Activated naive CD4-positive, alpha-beta T cell treated with anti-CD3 and anti-CD28 coated beads, Interleukin-2, amount 10 ng/mL, durations not matched to agents 7 days and 5 days (primary cell): Measurements from ENCODE around the gene RALB.
A peak's percentile ranks its signal among the peaks of the same experiment; 100 is the strongest.
"Not testable (repeated sequence)": the region's sequence is repeated elsewhere in the genome, so short reads cannot be mapped to it uniquely, and the experiment has no call there.

ENCODE experiments used
- CTCF ChIA-PET: fragments of 350-600 bp; sonication (Branson Sonifier 250); formaldehyde crosslinking; loops from one replicate; lab custom pipeline; 2021; ENCODE audit warnings: antibody characterized with exemption; lab: Charles Lee
- DNase-seq: peaks from one replicate; pipeline ENCODE4 v3.0.0-alpha.2; 2020
- H3K27ac Mint-ChIP-seq: one replicate; pipeline ENCODE4 v1.8.0; 2021; ENCODE audit warnings: mild to moderate bottlenecking, moderate library complexity, mixed read lengths
- H3K27me3 Mint-ChIP-seq: one replicate; pipeline ENCODE4 v1.8.0; 2021; ENCODE audit warnings: mild to moderate bottlenecking, mixed read lengths
- H3K36me3 Mint-ChIP-seq: one replicate; pipeline ENCODE4 v1.8.0; 2021; ENCODE audit warnings: mixed read lengths
- H3K4me1 Mint-ChIP-seq: one replicate; pipeline ENCODE4 v1.8.0; 2021; ENCODE audit warnings: mixed read lengths
- H3K4me3 Mint-ChIP-seq: one replicate; pipeline ENCODE4 v1.8.0; 2021; ENCODE audit warnings: mild to moderate bottlenecking, moderate library complexity, mixed read lengths
- H3K9me3 Mint-ChIP-seq: one replicate; pipeline ENCODE4 v1.8.0; 2021; ENCODE audit warnings: mixed read lengths

The RALB gene

DNA sequence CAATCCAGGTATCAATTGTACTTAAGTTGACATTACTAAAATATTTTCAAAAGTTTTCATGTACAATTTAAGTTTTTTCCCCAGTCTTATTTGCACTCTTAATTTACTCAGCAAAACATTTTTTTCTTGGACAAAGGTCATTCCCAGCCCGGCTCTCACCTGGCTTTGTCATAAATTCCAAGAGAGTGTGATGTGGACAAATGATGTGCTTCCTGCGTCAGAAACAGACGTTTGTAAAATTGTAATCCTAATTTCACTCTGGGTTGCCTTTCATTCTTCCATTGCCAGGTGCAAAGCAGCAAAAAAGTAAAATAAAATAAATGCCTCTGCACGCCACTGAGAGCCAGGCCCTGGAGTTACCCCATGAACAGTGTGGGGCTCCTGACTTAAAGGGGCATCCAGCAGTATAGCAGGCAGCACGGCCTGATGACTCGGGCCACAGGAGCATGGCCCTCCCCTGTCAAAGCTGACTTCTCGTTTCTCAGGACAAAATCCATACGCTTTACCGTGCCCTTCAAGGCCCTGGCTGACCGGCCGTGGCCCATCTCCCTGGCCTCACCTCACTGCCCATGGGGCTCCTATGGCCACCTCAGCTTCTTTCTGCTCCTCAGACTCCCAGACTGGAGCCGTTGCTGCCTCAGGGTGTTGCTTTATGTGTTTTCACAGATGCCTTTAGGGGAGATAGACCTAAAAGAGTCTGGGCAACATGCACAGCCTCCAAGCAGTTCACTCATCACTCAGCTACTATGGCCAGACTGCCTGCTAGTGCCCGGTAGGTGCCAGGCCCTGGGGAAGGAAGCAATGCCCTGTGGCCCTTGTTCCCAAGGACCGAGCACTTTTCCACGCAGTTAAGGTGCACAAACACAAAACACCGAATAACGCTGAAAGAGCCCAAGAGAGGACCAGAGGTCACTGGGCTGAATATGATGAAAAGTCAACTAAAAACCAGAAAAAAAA is 21.9 kb upstream of the RALB start:
- peaks cover 5% of the 10 kb centered on the region for H3K9me3 Mint-ChIP-seq
- H3K36me3 Mint-ChIP-seq, result peaks cover 53% of the 10 kb centered on the region
- peaks cover 76% of the 10 kb centered on the region for H3K4me1 Mint-ChIP-seq
- H3K27me3 Mint-ChIP-seq, result no peaks in the 10 kb centered on the region
- DNase-seq, result no peak
- H3K4me3 Mint-ChIP-seq, result peak overlapping the region; percentile 97
- H3K27ac Mint-ChIP-seq, result peak overlapping the region; percentile 96
- CTCF ChIA-PET, result interaction anchor here (0.6 to 7.7 kb wide), 5 partner anchors 23 to 82 kb away, joined by 3 to 68 read pairs (median 5); no protein-coding TSS in a partner anchor

DNA sequence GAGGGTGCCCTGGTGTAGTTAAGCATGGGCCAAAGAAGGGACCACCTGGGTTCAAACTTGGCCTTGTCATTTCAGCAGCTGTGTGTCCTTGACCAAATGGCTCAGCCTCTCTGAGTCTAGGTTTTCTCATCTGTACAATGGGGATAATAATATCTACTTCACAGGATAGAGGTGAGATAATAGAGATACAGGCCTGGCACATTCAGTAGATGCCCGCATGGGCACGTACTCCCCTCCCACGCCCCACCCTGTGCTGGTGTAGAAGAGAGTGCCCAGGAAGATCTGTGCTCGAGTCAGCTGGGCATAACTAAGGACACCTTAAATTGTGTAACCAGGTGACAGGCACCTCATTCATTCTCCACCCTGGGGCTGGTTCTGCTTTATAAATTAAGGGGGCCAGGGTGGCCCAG is 21.1 kb upstream of the RALB start:
- CTCF ChIA-PET, result interaction anchor here (1.3 to 7.7 kb wide), 5 partner anchors 22 to 81 kb away, joined by 3 to 68 read pairs (median 5); no protein-coding TSS in a partner anchor
- DNase-seq, result peak; percentile 45
- H3K36me3 Mint-ChIP-seq, result peaks cover 46% of the 10 kb centered on the region
- peaks cover 5% of the 10 kb centered on the region for H3K9me3 Mint-ChIP-seq
- H3K27me3 Mint-ChIP-seq, result no peaks in the 10 kb centered on the region
- H3K27ac Mint-ChIP-seq, result peak overlapping the region; percentile 96
- H3K4me3 Mint-ChIP-seq, result peak overlapping the region; percentile 97
- peaks cover 70% of the 10 kb centered on the region for H3K4me1 Mint-ChIP-seq

DNA sequence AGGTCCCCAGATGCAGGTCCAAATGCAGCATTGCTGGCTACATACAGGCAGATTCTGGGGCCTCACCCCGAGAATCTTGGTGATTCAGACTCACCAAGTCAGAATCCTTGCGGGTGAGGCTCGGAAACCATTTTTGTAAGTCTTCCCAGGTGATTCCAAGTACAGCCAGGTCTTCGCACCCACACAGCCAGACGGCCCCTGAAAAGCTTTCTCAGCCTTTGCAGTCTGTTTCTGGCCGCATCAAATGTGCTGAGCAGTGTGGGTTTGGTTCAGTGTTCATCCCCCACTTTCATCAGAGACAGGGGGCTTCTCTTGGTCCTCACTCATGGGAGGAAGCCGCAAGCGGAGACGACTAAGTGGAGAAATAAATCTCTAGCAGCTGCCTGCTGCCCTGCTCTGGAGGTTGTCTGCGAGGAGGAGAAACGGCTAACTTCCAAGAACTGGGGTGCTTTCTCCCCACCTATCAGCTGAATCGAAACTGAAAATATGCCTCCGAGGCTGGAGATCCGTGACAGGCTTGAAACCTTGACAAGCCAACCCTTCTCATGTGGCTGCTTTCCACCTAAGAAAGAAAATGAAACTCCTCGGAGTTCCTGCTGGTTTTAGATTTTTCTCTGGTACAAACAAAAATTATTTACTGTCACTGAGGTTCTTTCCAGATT is 20.5 kb upstream of the RALB start:
- Mint-ChIP-seq H3K27me3 (peaks cover 5% of the 10 kb centered on the region), H3K4me3 (peak overlapping the region; percentile 97), H3K4me1 (peaks cover 64% of the 10 kb centered on the region), H3K9me3 (peaks cover 5% of the 10 kb centered on the region), H3K36me3 (peaks cover 41% of the 10 kb centered on the region), H3K27ac (peak overlapping the region; percentile 96)
- CTCF ChIA-PET, result interaction anchor here (0.8 to 7.7 kb wide), 6 partner anchors 8 to 81 kb away, joined by 3 to 68 read pairs (median 4); no protein-coding TSS in a partner anchor
- peak; percentile 88 for DNase-seq

DNA sequence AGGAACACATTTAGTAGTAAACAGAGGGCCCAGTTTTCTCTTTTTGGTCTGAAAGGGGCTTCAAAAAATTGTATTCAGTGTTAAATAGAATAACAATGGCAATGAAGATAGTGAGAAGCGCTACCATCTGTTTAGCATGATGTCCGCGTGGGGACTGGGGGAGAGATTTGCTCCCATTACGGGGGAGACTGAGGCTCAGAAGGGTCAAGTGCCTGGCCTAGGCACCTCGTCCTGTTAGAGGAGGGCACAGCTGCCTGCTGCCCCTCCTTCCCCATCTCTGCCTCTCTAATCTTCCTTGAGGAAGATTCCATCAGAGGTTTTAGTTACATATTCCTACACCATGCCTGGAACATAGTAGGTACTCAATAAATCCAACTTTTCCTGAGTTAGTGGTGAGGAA is 19.4 kb upstream of the RALB start:
- H3K4me1 Mint-ChIP-seq, result peaks cover 58% of the 10 kb centered on the region
- no peak for DNase-seq
- peak overlapping the region; percentile 96 for H3K27ac Mint-ChIP-seq
- CTCF ChIA-PET, result interaction anchor here (2.7 to 7.7 kb wide), 2 partner anchors 57 to 80 kb away, joined by 11 to 68 read pairs; no protein-coding TSS in a partner anchor
- H3K36me3 Mint-ChIP-seq, result peaks cover 31% of the 10 kb centered on the region
- peaks cover 8% of the 10 kb centered on the region for H3K27me3 Mint-ChIP-seq
- H3K9me3 Mint-ChIP-seq, result peaks cover 5% of the 10 kb centered on the region
- peak overlapping the region; percentile 97 for H3K4me3 Mint-ChIP-seq

DNA sequence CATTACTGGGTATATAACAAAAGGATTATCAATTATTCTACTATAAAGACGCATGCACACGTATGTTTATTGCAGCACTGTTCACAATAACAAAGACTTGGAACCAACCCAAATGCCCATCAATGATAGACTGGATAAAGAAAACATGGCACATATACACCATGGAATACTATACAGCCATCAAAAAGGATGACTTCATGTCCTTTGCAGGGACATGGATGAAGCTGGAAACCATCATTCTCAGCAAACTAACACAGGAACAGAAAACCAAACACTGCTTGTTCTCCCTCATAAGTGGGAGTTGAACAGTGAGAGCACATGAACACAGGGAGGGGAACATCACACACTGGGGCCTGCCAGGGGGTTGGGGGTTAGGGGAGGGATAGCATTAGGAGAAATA is 17.5 kb upstream of the RALB start:
- H3K36me3 Mint-ChIP-seq, result peaks cover 15% of the 10 kb centered on the region
- H3K27me3 Mint-ChIP-seq, H3K4me3 Mint-ChIP-seq: not testable (repeated sequence)

DNA sequence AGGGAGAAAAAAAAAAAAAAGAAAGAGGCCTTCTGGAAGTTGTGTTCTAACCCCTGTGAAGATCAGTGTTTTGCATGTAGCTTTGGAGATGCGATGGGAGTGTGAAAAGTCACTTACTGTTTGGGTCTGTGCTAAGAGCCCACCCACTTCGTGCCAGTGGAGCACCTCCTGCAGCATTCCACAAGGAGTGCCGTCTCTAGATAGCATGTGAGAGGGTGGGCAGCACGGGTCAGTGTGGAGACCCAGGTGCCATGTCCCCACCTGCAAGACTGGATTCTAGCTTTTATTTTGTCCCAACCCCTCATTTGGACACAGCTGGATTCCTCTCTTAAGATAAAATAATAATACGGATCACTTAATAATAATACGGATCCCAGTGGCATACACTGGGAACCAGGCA is 17.0 kb upstream of the RALB start:
- H3K27ac Mint-ChIP-seq, result no peak overlapping the region
- DNase-seq, result no peak
- CTCF ChIA-PET, result interaction anchor here (1.7 kb wide), 1 partner anchor 57 kb away, joined by 3 read pairs; no protein-coding TSS in a partner anchor
- H3K27me3 Mint-ChIP-seq, result peaks cover 10% of the 10 kb centered on the region
- peaks cover 38% of the 10 kb centered on the region for H3K4me1 Mint-ChIP-seq
- H3K4me3 Mint-ChIP-seq, result no peak overlapping the region
- H3K36me3 Mint-ChIP-seq, result peaks cover 11% of the 10 kb centered on the region
- peaks cover 5% of the 10 kb centered on the region for H3K9me3 Mint-ChIP-seq

More for the DNA sequence above, 17.5 kb upstream of the RALB start:
- DNase-seq, H3K27ac Mint-ChIP-seq, H3K9me3 Mint-ChIP-seq: not testable (repeated sequence)
- CTCF ChIA-PET, result interaction anchor here (1.7 kb wide), 1 partner anchor 57 kb away, joined by 3 read pairs; no protein-coding TSS in a partner anchor
- peaks cover 41% of the 10 kb centered on the region for H3K4me1 Mint-ChIP-seq

DNA sequence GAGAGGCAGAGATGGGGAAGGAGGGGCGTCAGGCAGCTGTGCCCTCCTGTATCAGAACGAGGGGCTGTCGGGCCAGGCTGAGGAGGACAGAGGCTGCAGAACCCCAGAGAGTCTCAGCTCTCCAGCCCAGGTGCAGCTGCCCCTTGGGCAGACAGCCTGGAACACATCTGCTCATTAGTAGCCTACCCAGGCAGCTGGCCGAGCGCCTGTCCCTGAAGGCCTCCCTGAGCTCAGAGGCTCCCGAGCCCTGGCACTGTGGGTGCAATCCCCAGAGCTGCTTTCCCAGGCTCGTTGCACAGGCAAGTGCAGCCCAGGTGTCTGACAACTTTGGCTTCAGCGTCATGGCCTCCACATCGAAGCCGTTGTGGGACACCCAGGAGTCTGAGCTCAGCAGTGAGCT is 16.3 kb upstream of the RALB start:
- no peak overlapping the region for H3K4me3 Mint-ChIP-seq
- peaks cover 11% of the 10 kb centered on the region for H3K27me3 Mint-ChIP-seq
- peaks cover 5% of the 10 kb centered on the region for H3K36me3 Mint-ChIP-seq
- peaks cover 5% of the 10 kb centered on the region for H3K9me3 Mint-ChIP-seq
- DNase-seq, result no peak
- CTCF ChIA-PET, result interaction anchor here (1.7 kb wide), 1 partner anchor 56 kb away, joined by 3 read pairs; no protein-coding TSS in a partner anchor
- no peak overlapping the region for H3K27ac Mint-ChIP-seq
- H3K4me1 Mint-ChIP-seq, result peaks cover 34% of the 10 kb centered on the region

DNA sequence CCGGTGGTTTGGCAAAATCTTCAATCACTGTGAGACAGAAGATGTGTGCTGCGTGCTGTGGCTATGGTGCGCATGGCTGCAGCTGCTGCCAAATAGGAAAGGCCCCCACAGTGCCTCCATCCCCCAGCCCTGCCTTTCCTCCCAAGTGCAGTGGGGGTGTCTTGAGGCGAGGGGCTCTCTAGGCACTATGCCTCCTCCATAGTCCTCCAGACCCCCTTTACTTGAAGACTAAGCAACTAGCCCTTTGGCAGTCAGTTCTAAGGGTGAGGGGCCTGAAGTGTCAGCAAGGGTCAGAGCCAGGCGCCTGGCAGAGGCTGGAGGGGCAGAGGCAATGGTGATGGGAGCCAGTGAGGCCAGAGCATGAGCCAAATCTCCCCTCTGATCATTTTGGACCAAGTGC is 15.9 kb upstream of the RALB start:
- Mint-ChIP-seq H3K9me3 (peaks cover 5% of the 10 kb centered on the region), H3K4me3 (no peak overlapping the region), H3K36me3 (peaks cover 2% of the 10 kb centered on the region), H3K27me3 (peaks cover 11% of the 10 kb centered on the region), H3K27ac (no peak overlapping the region), H3K4me1 (peaks cover 34% of the 10 kb centered on the region)
- no peak for DNase-seq
- CTCF ChIA-PET, result interaction anchor here (1.7 kb wide), 1 partner anchor 56 kb away, joined by 3 read pairs; no protein-coding TSS in a partner anchor

DNA sequence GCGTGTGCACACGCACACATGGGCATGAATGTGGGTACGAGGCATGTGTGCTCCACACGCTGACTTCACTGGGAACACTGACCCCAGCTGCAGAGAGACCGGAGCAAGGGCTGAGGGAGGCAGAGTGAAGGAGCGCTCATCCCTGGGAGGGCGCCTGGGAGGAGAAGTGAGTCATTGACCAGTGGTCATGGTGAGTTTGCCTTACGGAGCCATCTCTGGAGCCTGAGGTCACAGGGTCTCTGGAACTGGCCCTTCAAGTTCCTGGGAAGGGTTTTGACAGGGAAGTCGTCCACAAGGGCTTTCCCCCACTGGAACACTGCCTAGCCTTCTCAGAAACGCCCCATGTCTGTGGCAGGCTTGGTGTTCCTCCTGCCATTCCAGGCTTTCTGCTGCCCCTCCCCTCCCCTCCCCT is 15.2 kb upstream of the RALB start:
- H3K4me3 Mint-ChIP-seq, result no peak overlapping the region
- H3K27ac Mint-ChIP-seq, result no peak overlapping the region
- H3K9me3 Mint-ChIP-seq, result peaks cover 5% of the 10 kb centered on the region
- H3K4me1 Mint-ChIP-seq, result peaks cover 32% of the 10 kb centered on the region
- no peak for DNase-seq
- no peaks in the 10 kb centered on the region for H3K36me3 Mint-ChIP-seq
- peaks cover 11% of the 10 kb centered on the region for H3K27me3 Mint-ChIP-seq
- CTCF ChIA-PET, result no interaction called here

DNA sequence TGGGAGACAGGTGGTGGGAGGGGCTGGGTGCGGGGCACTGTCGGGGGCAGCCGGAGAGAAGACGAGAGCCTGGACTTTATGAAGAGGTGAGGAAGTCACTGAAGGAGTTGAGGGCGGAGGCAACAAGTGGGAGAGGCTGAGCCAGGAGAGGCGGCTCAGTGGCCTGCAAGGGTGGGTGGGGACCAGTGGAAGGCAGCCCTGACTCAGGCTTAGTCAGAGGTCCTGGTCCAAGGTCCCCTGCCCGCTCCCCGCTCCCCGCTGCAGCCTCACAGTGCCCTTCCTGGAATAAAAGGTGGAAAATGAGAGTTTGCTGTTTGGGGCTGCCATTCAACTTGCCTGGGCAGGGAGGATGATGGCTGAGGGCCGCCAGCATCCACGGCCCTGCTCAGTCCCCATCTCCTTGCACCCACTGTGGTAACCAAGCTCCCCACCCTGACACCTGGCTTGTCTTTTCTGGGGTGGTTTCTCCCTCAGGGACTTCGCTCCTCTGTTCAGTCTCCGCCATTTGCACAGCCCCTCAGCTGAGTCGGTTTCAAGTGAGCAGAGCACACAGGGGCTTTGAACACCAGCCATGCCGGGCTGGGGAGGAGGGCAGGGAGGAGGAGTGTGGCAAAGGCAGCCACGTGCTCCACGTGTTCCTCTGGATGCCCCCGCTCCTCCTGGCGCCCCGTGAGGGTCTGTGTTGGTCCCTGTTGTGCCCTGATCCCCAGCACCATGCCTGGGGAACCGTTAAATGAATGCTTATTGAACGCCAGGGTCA is 13.7 kb upstream of the RALB start:
- Mint-ChIP-seq H3K9me3 (peaks cover 14% of the 10 kb centered on the region), H3K4me1 (peaks cover 20% of the 10 kb centered on the region), H3K27me3 (peaks cover 11% of the 10 kb centered on the region), H3K27ac (no peak overlapping the region), H3K4me3 (no peak overlapping the region), H3K36me3 (no peaks in the 10 kb centered on the region)
- DNase-seq, result no peak
- CTCF ChIA-PET, result interaction anchor here (1.4 to 1.9 kb wide), 2 partner anchors 9 to 75 kb away, joined by 3 to 5 read pairs; no protein-coding TSS in a partner anchor

DNA sequence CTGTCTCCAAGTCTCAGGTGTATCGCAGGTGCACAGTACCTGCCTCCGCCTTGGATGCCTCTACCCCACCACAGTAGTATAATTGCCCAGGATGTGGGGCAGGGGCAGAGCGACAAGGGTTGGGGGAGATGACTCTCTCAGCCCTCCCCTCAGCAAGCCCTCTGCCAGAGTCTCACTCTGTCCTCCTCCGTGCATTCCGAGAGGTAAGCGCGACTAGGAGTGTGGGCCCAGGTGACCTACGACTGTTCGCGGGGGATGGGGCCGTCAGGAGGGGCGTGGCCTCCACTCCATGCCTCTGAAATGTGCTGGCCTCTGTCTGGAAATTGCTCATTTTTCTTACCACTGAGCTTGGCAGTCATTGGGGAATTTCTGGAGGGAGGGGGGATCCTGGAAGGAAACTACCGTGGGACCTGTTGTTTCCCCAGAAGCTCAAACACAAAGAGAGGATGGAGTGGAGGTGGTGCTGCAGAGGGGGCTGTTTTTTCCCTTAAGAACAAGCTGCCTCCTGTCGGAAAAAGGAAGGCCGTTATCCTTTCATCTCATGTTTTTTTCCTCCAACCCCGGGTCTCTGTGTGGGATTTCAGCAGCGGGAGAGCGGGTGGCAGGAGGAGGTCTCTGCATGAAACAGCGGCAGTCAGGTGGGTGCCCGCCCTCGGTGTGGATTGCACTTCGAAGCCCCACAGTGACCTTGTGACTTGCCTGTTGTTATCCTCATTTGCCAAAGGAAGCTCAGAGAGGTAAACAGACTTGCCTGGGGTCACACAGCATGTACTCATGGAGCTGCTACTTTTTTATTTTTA is 13.0 kb upstream of the RALB start:
- Mint-ChIP-seq H3K36me3 (peaks cover 2% of the 10 kb centered on the region), H3K27me3 (peaks cover 11% of the 10 kb centered on the region), H3K27ac (no peak overlapping the region), H3K4me3 (no peak overlapping the region), H3K9me3 (peaks cover 19% of the 10 kb centered on the region), H3K4me1 (peaks cover 12% of the 10 kb centered on the region)
- CTCF ChIA-PET, result interaction anchor here (1.1 to 1.9 kb wide), 3 partner anchors 7 to 74 kb away, joined by 3 to 5 read pairs (median 3); no protein-coding TSS in a partner anchor
- DNase-seq, result no peak

DNA sequence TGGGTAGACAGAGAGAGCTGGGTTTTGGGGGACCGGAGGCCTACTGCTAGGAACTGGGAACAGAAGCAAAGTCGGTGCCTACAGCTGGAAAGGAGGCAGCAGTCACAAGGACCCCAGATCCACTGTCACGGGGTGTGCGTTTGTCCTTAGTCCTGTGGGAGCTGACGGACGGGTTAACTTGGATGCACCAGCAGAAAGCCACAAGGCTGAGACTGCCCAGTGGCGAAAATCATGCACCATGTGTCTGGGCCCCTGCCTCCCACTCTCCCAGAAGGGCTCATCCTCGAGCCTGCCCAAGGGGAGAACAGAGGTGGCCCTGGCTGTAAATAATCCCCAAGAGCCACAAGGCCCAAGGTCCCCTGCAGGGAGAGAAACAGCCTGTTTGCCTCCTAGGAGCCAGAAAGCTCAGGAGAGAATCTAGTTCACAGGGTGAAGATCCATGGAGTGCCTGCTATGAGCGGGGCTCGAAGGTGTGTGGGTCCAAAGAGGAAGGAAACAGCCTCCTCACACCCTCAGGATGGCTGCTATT is 11.7 kb upstream of the RALB start:
- peaks cover 11% of the 10 kb centered on the region for H3K27me3 Mint-ChIP-seq
- H3K27ac Mint-ChIP-seq, result peak overlapping the region; percentile 24
- peaks cover 2% of the 10 kb centered on the region for H3K36me3 Mint-ChIP-seq
- no peak overlapping the region for H3K4me3 Mint-ChIP-seq
- CTCF ChIA-PET, result interaction anchor here (1.1 to 1.9 kb wide), 2 partner anchors 8 to 73 kb away, joined by 3 to 5 read pairs; no protein-coding TSS in a partner anchor
- H3K4me1 Mint-ChIP-seq, result peaks cover 6% of the 10 kb centered on the region
- peaks cover 15% of the 10 kb centered on the region for H3K9me3 Mint-ChIP-seq
- no peak for DNase-seq
